ENCODE measurements around the gene IGFBP6.

DNA sequence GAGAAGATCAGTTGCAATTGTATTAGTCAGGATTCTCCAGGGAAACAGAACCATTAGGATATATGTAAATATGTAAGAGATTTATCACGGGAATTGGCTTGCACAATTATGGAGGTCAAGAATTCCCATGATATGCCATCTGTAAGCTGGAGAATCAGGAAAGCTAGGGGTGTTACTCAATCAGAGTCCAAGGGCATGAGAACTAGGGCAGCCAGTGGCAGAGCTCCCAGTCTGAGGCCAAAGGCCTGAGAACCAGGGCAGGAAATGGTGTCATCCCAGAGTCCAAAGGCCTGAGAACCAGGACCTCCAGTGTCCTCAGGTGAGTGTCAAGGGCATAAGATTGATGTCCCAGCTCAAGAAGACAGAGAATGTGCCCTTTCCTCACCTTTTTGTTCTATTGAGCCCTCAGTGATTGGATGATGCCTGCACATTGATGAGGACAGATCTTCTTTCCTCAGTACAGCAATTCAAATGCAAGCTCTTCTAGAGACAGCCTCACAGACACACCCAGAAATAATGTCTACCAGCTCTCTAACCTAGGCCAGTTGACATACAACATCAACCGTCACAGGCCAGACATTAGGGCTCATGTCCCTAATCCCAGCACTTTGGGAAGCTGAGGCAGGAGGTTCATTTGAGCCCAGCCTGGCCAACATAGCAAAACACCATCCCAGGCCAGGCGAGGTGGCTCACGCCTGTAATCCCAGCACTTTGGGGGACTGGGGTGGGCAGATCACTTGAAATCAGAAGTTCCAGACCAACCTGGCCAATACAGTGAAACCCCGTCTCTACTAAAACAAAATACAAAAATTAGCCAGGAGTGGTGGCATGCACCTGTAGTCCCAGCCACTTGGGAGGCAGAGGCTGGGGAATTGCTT, 48.2 kb downstream of the IGFBP6 start:
- TF ChIP-seq, protein P1, sequence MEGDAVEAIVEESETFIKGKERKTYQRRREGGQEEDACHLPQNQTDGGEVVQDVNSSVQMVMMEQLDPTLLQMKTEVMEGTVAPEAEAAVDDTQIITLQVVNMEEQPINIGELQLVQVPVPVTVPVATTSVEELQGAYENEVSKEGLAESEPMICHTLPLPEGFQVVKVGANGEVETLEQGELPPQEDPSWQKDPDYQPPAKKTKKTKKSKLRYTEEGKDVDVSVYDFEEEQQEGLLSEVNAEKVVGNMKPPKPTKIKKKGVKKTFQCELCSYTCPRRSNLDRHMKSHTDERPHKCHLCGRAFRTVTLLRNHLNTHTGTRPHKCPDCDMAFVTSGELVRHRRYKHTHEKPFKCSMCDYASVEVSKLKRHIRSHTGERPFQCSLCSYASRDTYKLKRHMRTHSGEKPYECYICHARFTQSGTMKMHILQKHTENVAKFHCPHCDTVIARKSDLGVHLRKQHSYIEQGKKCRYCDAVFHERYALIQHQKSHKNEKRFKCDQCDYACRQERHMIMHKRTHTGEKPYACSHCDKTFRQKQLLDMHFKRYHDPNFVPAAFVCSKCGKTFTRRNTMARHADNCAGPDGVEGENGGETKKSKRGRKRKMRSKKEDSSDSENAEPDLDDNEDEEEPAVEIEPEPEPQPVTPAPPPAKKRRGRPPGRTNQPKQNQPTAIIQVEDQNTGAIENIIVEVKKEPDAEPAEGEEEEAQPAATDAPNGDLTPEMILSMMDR (IDR thresholded peaks at IDR 0.05) = no peak
- TF ChIP-seq ZFX (IDR thresholded peaks at IDR 0.05; ENCODE audit: borderline replicate concordance) = no peak

Measured in 22Rv1 (cell line).